ENCODE data around the gene TEX261. TPM values are rescaled to one million over a fixed set of nuclear protein-coding genes. Genes with fewer than 3 reads are reported as not detected.
"Not testable (repeated sequence)": the region's sequence is repeated elsewhere in the genome, so short reads cannot be mapped to it uniquely, and the experiment has no call there.

The TEX261 gene
- total and polyA plus RNA-seq, 2 of the 8 experiments (the other 6 are each of a cell fraction or from before 2014, with no cell fraction given) = 25.2 to 30.1 TPM

- Histone ChIP-seq H3K27ac (ENCODE audit: low read depth, low read length) (no peak overlapping the region), H2AK5ac (ENCODE audit: low read depth, low read length) (no peak overlapping the region), H2AFZ (ENCODE audit: low read length) (no peak overlapping the region), H3K9me3 (ENCODE audit: insufficient read depth in 2 of 2, low read depth in 1 of 2, low read length in 1 of 2) (no peaks in the 10 kb centered on the region), H2BK20ac (ENCODE audit: low read length) (no peak overlapping the region), H3K4me3 (ENCODE audit: extremely low read depth in 1 of 4, insufficient read depth in 2 of 4, low read depth in 3 of 4, low read length in 4 of 4) (no peak overlapping the region), H3K23ac (ENCODE audit: insufficient read length) (no peak overlapping the region), H4K91ac (replicated peaks; ENCODE audit: insufficient read length, low read length) (no peak overlapping the region), H3K9ac (replicated peaks in 1 of 4; ENCODE audit: extremely low read depth in 1 of 4, low read depth in 3 of 4, low read length in 3 of 4) (no peak overlapping the region), H3K18ac (ENCODE audit: extremely low read depth, low read length) (no peak overlapping the region), H3K56ac (replicated peaks; ENCODE audit: insufficient read length, low read depth, low read length) (no peak overlapping the region), H4K20me1 (replicated peaks in 1 of 2; ENCODE audit: control insufficient read depth in 1 of 2, insufficient read depth in 2 of 2, low read length in 2 of 2) (no peaks in the 10 kb centered on the region), H3K4me1 (replicated peaks in 1 of 4; ENCODE audit: control insufficient read depth in 3 of 4, insufficient read depth in 4 of 4, low read length in 3 of 4) (no peaks in the 10 kb centered on the region), H3K4me2 (ENCODE audit: insufficient read depth in 1 of 2, low read depth in 2 of 2, low read length in 2 of 2) (no peak overlapping the region), H2BK5ac (ENCODE audit: low read depth, low read length) (no peak overlapping the region), H4K5ac (ENCODE audit: insufficient read length, low read depth, low read length) (no peak overlapping the region), H3K36me3 (ENCODE audit: control insufficient read depth in 2 of 4, insufficient read depth in 4 of 4, low read length in 3 of 4) (no peaks in the 10 kb centered on the region), H3K23me2 (ENCODE audit: low read depth, low read length) (no peaks in the 10 kb centered on the region), H2BK15ac (ENCODE audit: low read length) (no peak overlapping the region), H3K27me3 (replicated peaks in 1 of 4; ENCODE audit: control insufficient read depth in 3 of 4, extremely low read depth in 1 of 4, insufficient read depth in 3 of 4, low read length in 3 of 4) (peaks cover 0 to 1% (median 0%) of the 10 kb centered on the region in 4 experiments; a peak in 1 of 7 replicates), H3K4ac (replicated peaks; ENCODE audit: insufficient read length, low read depth, low read length) (no peak overlapping the region), H3K79me1 (ENCODE audit: low read depth, low read length) (no peaks in the 10 kb centered on the region), H3K14ac (ENCODE audit: insufficient read length) (no peak overlapping the region), H2BK12ac (ENCODE audit: low read depth, low read length) (no peak overlapping the region), H2BK120ac (replicated peaks; ENCODE audit: low read depth, low read length) (no peak overlapping the region), H3K79me2 (ENCODE audit: control insufficient read depth in 1 of 2, insufficient read depth in 2 of 2, low read length in 2 of 2) (no peaks in the 10 kb centered on the region), H4K8ac (ENCODE audit: extremely low read depth, insufficient read depth, low read length) (no peak overlapping the region)
- TF ChIP-seq POLR2A (IDR thresholded peaks at IDR 0.05; ENCODE audit: control extremely low read depth in 1 of 2, low read depth in 2 of 2, low read length in 2 of 2) = no peak
- no peak for TF ChIP-seq YY1 (IDR thresholded peaks at IDR 0.05; ENCODE audit: low read depth, low read length)
- FAIRE-seq (no peak), DNase-seq (ENCODE audit: low read depth in 1 of 2, low spot score in 2 of 2) (no peak)
- ChIA-PET CTCF (ENCODE audit: partially characterized antibody) (no interaction called here), POLR2A (ENCODE audit: partially characterized antibody) (no interaction called here)
- WGBS, 2 experiments (ENCODE audit: extremely low coverage in 1 of 2, insufficient coverage in 1 of 2, insufficient read length in 1 of 2, insufficient replicate concordance in 2 of 2, low coverage in 1 of 2, low lambda C conversion rate in 2 of 2, missing lambda C conversion rate in 1 of 2) = 77% methylated on average over 8 of the region's 8 CpGs; no CpG with 5 or more reads in 1 of the 2 experiments
These were observed 24.0 kb upstream of the TEX261 start for GRCh38 chr2:71018625-71019024.

- FAIRE-seq; CTCF ChIA-PET (ENCODE audit: partially characterized antibody): not testable (repeated sequence)
- 51% methylated on average over 6 of the region's 6 CpGs; no CpG with 5 or more reads in 1 of the 2 experiments for WGBS, 2 experiments (ENCODE audit: extremely low coverage in 1 of 2, insufficient coverage in 1 of 2, insufficient read length in 1 of 2, insufficient replicate concordance in 2 of 2, low coverage in 1 of 2, low lambda C conversion rate in 2 of 2, missing lambda C conversion rate in 1 of 2)
These were observed 17.1 kb upstream of the TEX261 start for GRCh38 chr2:71011786-71012185.

More at GRCh38 chr2:71011786-71012185, 17.1 kb upstream of the TEX261 start:
- H2AK5ac ChIP-seq (ENCODE audit: low read depth, low read length); H3K23ac ChIP-seq (ENCODE audit: insufficient read length); H3K4me1 ChIP-seq (replicated peaks in 1 of 4; ENCODE audit: control insufficient read depth in 3 of 4, insufficient read depth in 4 of 4, low read length in 3 of 4); H2BK20ac ChIP-seq (ENCODE audit: low read length); H3K9ac ChIP-seq (replicated peaks in 1 of 4; ENCODE audit: extremely low read depth in 1 of 4, low read depth in 3 of 4, low read length in 3 of 4); H3K9me3 ChIP-seq (ENCODE audit: insufficient read depth in 2 of 2, low read depth in 1 of 2, low read length in 1 of 2); H4K8ac ChIP-seq (ENCODE audit: extremely low read depth, insufficient read depth, low read length); H3K27me3 ChIP-seq (replicated peaks in 1 of 4; ENCODE audit: control insufficient read depth in 3 of 4, extremely low read depth in 1 of 4, insufficient read depth in 3 of 4, low read length in 3 of 4); H3K4me3 ChIP-seq (ENCODE audit: extremely low read depth in 1 of 4, insufficient read depth in 2 of 4, low read depth in 3 of 4, low read length in 4 of 4); H2BK15ac ChIP-seq (ENCODE audit: low read length); H3K23me2 ChIP-seq (ENCODE audit: low read depth, low read length); H3K79me1 ChIP-seq (ENCODE audit: low read depth, low read length); H2BK120ac ChIP-seq (replicated peaks; ENCODE audit: low read depth, low read length); H3K27ac ChIP-seq (ENCODE audit: low read depth, low read length); POLR2A ChIA-PET (ENCODE audit: partially characterized antibody); H2BK12ac ChIP-seq (ENCODE audit: low read depth, low read length); H3K79me2 ChIP-seq (ENCODE audit: control insufficient read depth in 1 of 2, insufficient read depth in 2 of 2, low read length in 2 of 2); H3K56ac ChIP-seq (replicated peaks; ENCODE audit: insufficient read length, low read depth, low read length); H4K5ac ChIP-seq (ENCODE audit: insufficient read length, low read depth, low read length); H3K36me3 ChIP-seq (ENCODE audit: control insufficient read depth in 2 of 4, insufficient read depth in 4 of 4, low read length in 3 of 4); DNase-seq (ENCODE audit: low read depth in 1 of 2, low spot score in 2 of 2); H4K91ac ChIP-seq (replicated peaks; ENCODE audit: insufficient read length, low read length); H3K14ac ChIP-seq (ENCODE audit: insufficient read length); H3K4ac ChIP-seq (replicated peaks; ENCODE audit: insufficient read length, low read depth, low read length); H2BK5ac ChIP-seq (ENCODE audit: low read depth, low read length); H4K20me1 ChIP-seq (replicated peaks in 1 of 2; ENCODE audit: control insufficient read depth in 1 of 2, insufficient read depth in 2 of 2, low read length in 2 of 2); H3K4me2 ChIP-seq (ENCODE audit: insufficient read depth in 1 of 2, low read depth in 2 of 2, low read length in 2 of 2); H2AFZ ChIP-seq (ENCODE audit: low read length); H3K18ac ChIP-seq (ENCODE audit: extremely low read depth, low read length): not testable (repeated sequence)

Data from H1 (cell line).